HCT116 (cell line): ENCODE results near the gene METRN. TPM values are rescaled to one million over a fixed set of nuclear protein-coding genes. Genes with fewer than 3 reads are reported as not detected.

Experiments used
- ATAC-seq: fragments of 200-7000 bp; cut with Tn5 transposase; 2 replicates; pipeline ENCODE4 v1.9.1; 2020; ENCODE audit warnings: mild to moderate bottlenecking, moderate library complexity
- BruUV-seq: library from RNA; stranded (reverse); fragments of 400-500 nt; replicated peaks from 2 replicates; lab custom pipeline; 2021; lab: Mats Ljungman, UMichigan
- CTCF ChIA-PET: fragments of 300-600 bp; sonication (Branson Sonifier 250); formaldehyde crosslinking; loops from one replicate; lab custom pipeline; 2021; ENCODE audit warnings: antibody characterized with exemption; lab: Charles Lee
- POLR2A ChIA-PET: fragments of 300-600, 350-600 bp; sonication (Branson Sonifier 250); formaldehyde crosslinking; loops from one replicate; lab custom pipeline; 2021; ENCODE audit warnings: antibody characterized with exemption; lab: Charles Lee
- RAD21 ChIA-PET, 2 experiments: fragments of 300-600 bp; sonication (Branson Sonifier 250); formaldehyde crosslinking; loops; one replicate each; lab custom pipeline; 2023; ENCODE audit warnings: low total read pairs in 2 of 2; ENCODE audit not compliant: uncharacterized antibody in 2 of 2, unreplicated experiment in 2 of 2, low non-redundant PET in 1 of 2; lab: Charles Lee
- DNase-seq: peaks from one replicate; pipeline ENCODE4 v3.0.0-alpha.2; 2010; ENCODE audit warnings: low read depth, low spot score
- H2AFZ ChIP-seq: fragments of 200-600 bp; shearing (Covaris generic), sonication (generic); 2 replicates; pipeline ENCODE4 v1.6.1; 2017; ENCODE audit warnings: low read depth, mixed run types, mixed read lengths, antibody characterized with exemption, low read length; ENCODE audit not compliant: poor library complexity, severe bottlenecking
- H3K27ac ChIP-seq: 2 replicates; pipeline ENCODE4 v1.5.1; 2012; ENCODE audit warnings: low read depth, low read length
- H3K27me3 ChIP-seq: fragments of 200-600 bp; sonication (generic); 2 replicates; pipeline ENCODE4 v1.6.1; 2016; ENCODE audit warnings: mixed run types, low read length, mixed read lengths; ENCODE audit not compliant: insufficient read depth
- H3K36me3 ChIP-seq, 2 experiments: fragments of 200-500 bp in 1 of 2; fragments of 200-600 bp in 1 of 2; sonication (Bioruptor generic) in 1 of 2; sonication (generic) in 1 of 2; 2 replicates each; pipeline versions ENCODE4 v1.5.1 to v1.6.1; 2014 to 2016; ENCODE audit warnings: low read length in 2 of 2, inconsistent platforms in 1 of 2, mixed read lengths in 1 of 2, mixed run types in 1 of 2; ENCODE audit not compliant: insufficient read depth in 2 of 2, control insufficient read depth in 1 of 2
- H3K4me1 ChIP-seq, 2 experiments: fragments of 200-600 bp in 1 of 2; sonication (generic) in 1 of 2; 2 replicates each; pipeline versions ENCODE4 v1.5.1 to v1.6.1; 2012 to 2017; ENCODE audit warnings: low read length in 2 of 2, inconsistent platforms in 1 of 2, mild to moderate bottlenecking in 1 of 2, mixed read lengths in 1 of 2, mixed run types in 1 of 2, moderate library complexity in 1 of 2; ENCODE audit not compliant: insufficient read depth in 2 of 2, control insufficient read depth in 1 of 2
- H3K4me2 ChIP-seq: fragments of 200-600 bp; sonication (generic); 2 replicates; pipeline ENCODE4 v1.6.1; 2017; ENCODE audit warnings: mixed run types, low read length, mixed read lengths
- H3K4me3 ChIP-seq, 2 experiments: fragments of 200-600 bp in 1 of 2; sonication (generic) in 1 of 2; replicated peaks in 1 of 2; 2 replicates each; pipeline ENCODE4 v1.5.1; 2011 to 2016; ENCODE audit warnings: low read length in 2 of 2, control low read depth in 1 of 2, low read depth in 1 of 2, mild to moderate bottlenecking in 1 of 2, mixed read lengths in 1 of 2, mixed run types in 1 of 2
- H3K79me2 ChIP-seq: fragments of 200-600 bp; sonication (generic); 2 replicates; pipeline ENCODE4 v1.6.1; 2017; ENCODE audit warnings: mild to moderate bottlenecking, mixed run types, low read length, moderate library complexity, mixed read lengths; ENCODE audit not compliant: insufficient read depth
- H3K9ac ChIP-seq: fragments of 200-600 bp; sonication (generic); 2 replicates; pipeline ENCODE4 v1.6.1; 2016; ENCODE audit warnings: low read length, mixed read lengths
- H3K9me2 ChIP-seq: fragments of 200-600 bp; sonication (generic), shearing (Covaris generic); 2 replicates; pipeline ENCODE4 v1.6.1; 2017; ENCODE audit warnings: mixed run types, mild to moderate bottlenecking, moderate library complexity; ENCODE audit not compliant: insufficient read depth
- H3K9me3 ChIP-seq, 2 experiments: fragments of 200-500 bp in 1 of 2; fragments of 200-600 bp in 1 of 2; sonication (Bioruptor generic) in 1 of 2; sonication (generic) in 1 of 2; 2 replicates each; pipeline ENCODE4 v1.6.1; 2014 to 2017; ENCODE audit warnings: low read length in 2 of 2, mixed read lengths in 2 of 2, inconsistent platforms in 1 of 2, low read depth in 1 of 2, mild to moderate bottlenecking in 1 of 2, mixed run types in 1 of 2, moderate library complexity in 1 of 2; ENCODE audit not compliant: control insufficient read depth in 1 of 2, insufficient read depth in 1 of 2
- H4K20me1 ChIP-seq: fragments of 200-600 bp; sonication (generic), shearing (Covaris generic); 2 replicates; pipeline ENCODE4 v1.6.1; 2017; ENCODE audit warnings: mixed run types, mild to moderate bottlenecking, moderate library complexity; ENCODE audit not compliant: insufficient read depth
- CTCF ChIP-seq, 3 experiments: fragments of 200-600 bp in 1 of 3; sonication (generic) in 1 of 3; IDR thresholded peaks in 2 of 3; conservative IDR thresholded peaks in 1 of 3; 2 replicates each; pipeline ENCODE4 v1.5.1; 2012 to 2017; ENCODE audit warnings: low read depth in 2 of 3, low read length in 2 of 3, antibody characterized with exemption in 1 of 3, borderline replicate concordance in 1 of 3, control low read depth in 1 of 3, mild to moderate bottlenecking in 1 of 3, mixed read lengths in 1 of 3, mixed run types in 1 of 3, moderate library complexity in 1 of 3; ENCODE audit not compliant: insufficient read depth in 1 of 3
- EGR1 ChIP-seq: IDR thresholded peaks from 2 replicates; pipeline ENCODE4 v1.6.1; 2012; ENCODE audit warnings: low read depth
- ELF1 ChIP-seq: IDR thresholded peaks from 2 replicates; pipeline ENCODE4 v1.6.1; 2012; ENCODE audit warnings: low read depth, borderline replicate concordance
- POLR2AphosphoS5 ChIP-seq: IDR thresholded peaks from 2 replicates; pipeline ENCODE4 v1.6.1; 2011; ENCODE audit warnings: mild to moderate bottlenecking, low read depth, low read length, moderate library complexity
- ZFX ChIP-seq: fragments of 450-650 bp; IDR thresholded peaks from 2 replicates; pipeline ENCODE4 v1.6.1; 2017
- intact Hi-C: fragments of 100-400 bp; cut with micrococcal nuclease; formaldehyde crosslinking; loops from 2 replicates; pipeline ENCODE4 v1.10.0; 2022
- total RNA-seq: library from RNA; stranded (reverse); gene quantifications from one replicate; pipeline ENCODE4 v1.2.1, GENCODE V29; 2021; ENCODE audit not compliant: unreplicated experiment

Gene METRN
- total RNA-seq, 1 experiment from 2014 or later: 193 TPM

GRCh38 chr16:760545-761343 lies 45.8 kb downstream of the METRN start, which contains the start of gene MSLN:
TSS of gene MSLN (plus strand) at chr16:760734. CDS start at chr16:762681, 1,947 bp downstream.
- Histone ChIP-seq H3K4me2 (peak within 1 kb of the TSS; percentile 99), H3K27ac (peak within 1 kb of the TSS; percentile 97), H3K4me1 (peaks cover 34 to 47% of the 10 kb centered on the region in 2 experiments), H3K9me2 (no peaks in the 10 kb centered on the region), H3K4me3 (peak within 1 kb of the TSS; percentile 78 to 95), H3K9ac (peak within 1 kb of the TSS; percentile 95), H3K36me3 (peaks cover 0 to 1% of the 10 kb centered on the region in 2 experiments; a peak in 2 of 4 replicates), H3K79me2 (peaks cover 26% of the 10 kb centered on the region), H3K9me3 (peaks cover 0 to 7% of the 10 kb centered on the region in 2 experiments; a peak in 1 of 4 replicates), H3K27me3 (no peaks in the 10 kb centered on the region), H2AFZ (no peak within 1 kb of the TSS), H4K20me1 (no peaks in the 10 kb centered on the region)
- ChIA-PET CTCF (interaction anchor here (0.7 to 2.9 kb wide), 5 partner anchors 12 to 283 kb away, joined by 3 to 11 read pairs (median 3); partner anchors contain the start of gene ANTKMT), RAD21 (interaction anchor here (0.8 to 1.2 kb wide), 3 partner anchors 10 to 20 kb away, joined by 3 to 5 read pairs (median 4); partner anchors contain the start of gene CIAO3 (in 1 of the 2)), POLR2A (interaction anchor here (0.9 to 1.8 kb wide), 7 partner anchors 11 to 42 kb away, joined by 3 to 12 read pairs (median 5); partner anchors contain the start of genes ANTKMT, CCDC78, CHTF18 and HAGHL)
- TF ChIP-seq ELF1 (no peak), POLR2AphosphoS5 (peak; percentile 66), EGR1 (peak; percentile 95), ZFX (peak; percentile 69), CTCF (IDR thresholded peaks at IDR 0.05 in 2 of 3, conservative IDR thresholded peaks at IDR 0.05 in 1 of 3; ENCODE audit: borderline replicate concordance in 1 of 3, insufficient read depth in 1 of 3, low read depth in 2 of 3, low read length in 2 of 3) (no peak)
- BruUV-seq: no TSS peak
- intact Hi-C loops: loop anchor here (1.0 kb wide), 1 partner anchor 13 kb away; no protein-coding TSS in a partner anchor
- peak; percentile 67 for DNase-seq
- peak; percentile 81 for ATAC-seq
